Lung (tissue), 12 donors: Measurements from ENCODE around the gene USP6NL. TPM values are rescaled to one million over a fixed set of nuclear protein-coding genes. Genes with fewer than 3 reads are reported as not detected.

Source experiments
- ATAC-seq: fragments of 200-7000 bp; cut with Tn5 transposase; one replicate; pipeline ENCODE4 v1.9.1; 2020; ENCODE audit warnings: moderate number of reproducible peaks; ENCODE audit not compliant: insufficient read depth, low FRiP score
- DNase-seq, 3 donors: peaks; one replicate each; pipeline ENCODE4 v3.0.0-alpha.2; 2013 to 2017
- H3K27ac ChIP-seq, 2 donors: one replicate each; pipeline ENCODE4 v1.5.1; 2013; ENCODE audit warnings: mild to moderate bottlenecking in 2 of 2, moderate library complexity in 2 of 2, control low read depth in 1 of 2, inconsistent platforms in 1 of 2, low read depth in 1 of 2, low read length in 1 of 2
- H3K27me3 ChIP-seq, 3 donors: one replicate each; pipeline ENCODE4 v1.5.1; 2013; ENCODE audit warnings: low read length in 2 of 3; ENCODE audit not compliant: control insufficient read depth in 3 of 3, insufficient read depth in 3 of 3
- H3K36me3 ChIP-seq, 4 donors: one replicate each; pipeline ENCODE4 v1.5.1; 2013; ENCODE audit warnings: low read length in 4 of 4, mild to moderate bottlenecking in 1 of 4, moderate library complexity in 1 of 4; ENCODE audit not compliant: control insufficient read depth in 4 of 4, insufficient read depth in 4 of 4
- H3K4me1 ChIP-seq, 5 donors: one replicate each; pipeline ENCODE4 v1.5.1; 2013; ENCODE audit warnings: low read length in 5 of 5, mild to moderate bottlenecking in 2 of 5, moderate library complexity in 1 of 5; ENCODE audit not compliant: control insufficient read depth in 5 of 5, insufficient read depth in 5 of 5
- H3K4me3 ChIP-seq: one replicate; pipeline ENCODE4 v1.5.1; 2013; ENCODE audit warnings: mild to moderate bottlenecking, control low read depth, moderate library complexity
- H3K9ac ChIP-seq, 2 donors: one replicate each; pipeline ENCODE4 v1.5.1; 2013; ENCODE audit warnings: low read length in 2 of 2, control low read depth in 1 of 2; ENCODE audit not compliant: insufficient read depth in 1 of 2
- H3K9me3 ChIP-seq, 4 donors: one replicate each; pipeline ENCODE4 v1.5.1; 2013; ENCODE audit warnings: low read length in 3 of 4, mild to moderate bottlenecking in 1 of 4, moderate library complexity in 1 of 4; ENCODE audit not compliant: control insufficient read depth in 4 of 4, insufficient read depth in 3 of 4
- CTCF ChIP-seq: IDR thresholded peaks from 2 replicates; pipeline ENCODE4 v1.5.1; 2012; ENCODE audit warnings: mild to moderate bottlenecking; ENCODE audit errors: control extremely low read depth, extremely low read depth
- WGBS, 2 donors: extraction: QIAGEN DNeasy Blood & Tissue Kit; methylation state at CpG; one replicate each; pipeline ENCODE4 v1.1.7; 2013; 5-methylcytosine and 5-hydroxymethylcytosine counted together
- polyA plus RNA-seq, 2 donors: library from polyadenylated mRNA; stranded (reverse); fragments of 200-250 nt; gene quantifications; one replicate each; pipeline ENCODE4 v1.2.1, GENCODE V29; 2013
- total RNA-seq, 2 donors: library from RNA; depleted of rRNA in 1 of 2; stranded (reverse); fragments of >200 nt in 1 of 2; gene quantifications; one replicate each; pipeline ENCODE4 v1.2.1, GENCODE V29; 2014 to 2021
- donor health status: control.
- donor health status: control.
- donor health status: Bipolar disorder and iron deficiency.
- donor health status: healthy.
- donor health status: DM: yes; HTN: yes; CAD: no.

Gene USP6NL
- total and polyA plus RNA-seq, 4 donors = 5.4 to 41.7 (median 13.4) TPM

GRCh38 chr10:11557513-11557912, 53.9 kb downstream of the USP6NL start:
- Histone ChIP-seq H3K9me3 (no peaks in the 10 kb centered on the region), H3K4me3 (no peak overlapping the region), H3K27ac (no peak overlapping the region), H3K27me3 (no peaks in the 10 kb centered on the region), H3K4me1 (peaks cover 0 to 15% (median 2%) of the 10 kb centered on the region in 5 donors), H3K9ac (no peak overlapping the region), H3K36me3 (peaks cover 0 to 2% (median 0%) of the 10 kb centered on the region in 4 donors)
- TF ChIP-seq CTCF = no peak
- ATAC-seq (no peak), DNase-seq (no peak)
- WGBS, 2 donors = 93 to 95% methylated on average over 7 of the region's 7 CpGs

- DNase-seq (no peak), ATAC-seq (no peak)
- H3K9ac ChIP-seq = no peak overlapping the region
- peaks cover 0 to 9% (median 4%) of the 10 kb centered on the region in 5 donors for H3K4me1 ChIP-seq
- H3K27ac ChIP-seq = no peak overlapping the region
- no peaks in the 10 kb centered on the region for H3K27me3 ChIP-seq
- no peaks in the 10 kb centered on the region for H3K36me3 ChIP-seq
- no peak for TF ChIP-seq CTCF
- H3K4me3 ChIP-seq = no peak overlapping the region
- no peaks in the 10 kb centered on the region for H3K9me3 ChIP-seq
Observed at GRCh38 chr10:11555556-11555955, 55.9 kb downstream of the USP6NL start.

DNA sequence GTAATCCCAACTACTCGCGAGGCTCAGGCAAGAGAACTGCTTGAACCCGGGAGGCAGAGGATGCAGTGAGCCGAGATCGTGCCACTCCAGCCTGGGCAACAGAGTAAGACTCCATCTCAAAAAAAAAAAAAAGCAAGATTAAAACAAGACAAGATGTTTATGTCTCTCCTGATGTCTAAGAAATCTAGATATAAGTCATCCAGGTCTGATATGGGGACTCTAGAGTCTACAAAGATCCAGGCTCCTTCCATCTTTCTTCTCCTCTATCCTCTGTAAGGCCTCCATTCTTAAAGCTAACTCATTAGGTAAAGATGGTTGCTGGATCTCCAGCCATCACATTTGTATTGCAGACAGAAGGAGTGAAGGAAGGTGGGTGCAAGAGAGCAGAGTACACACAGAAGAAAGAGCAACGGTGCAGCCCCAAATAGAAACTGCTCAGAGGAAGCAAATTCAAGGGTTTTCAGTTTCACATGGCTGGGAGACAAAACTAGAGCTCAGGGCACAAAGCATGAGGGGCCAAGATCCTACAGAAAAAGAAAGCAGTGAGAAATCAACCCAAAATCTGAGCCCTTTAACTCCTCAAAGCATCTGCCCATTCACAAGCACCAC, 57.6 kb downstream of the USP6NL start:
- no peak overlapping the region for H3K27ac ChIP-seq
- no peak for TF ChIP-seq CTCF
- ATAC-seq = no peak

More for the DNA sequence above, 57.6 kb downstream of the USP6NL start:
- H3K4me3 ChIP-seq = no peak overlapping the region
- H3K4me1 ChIP-seq = peaks cover 0 to 7% (median 0%) of the 10 kb centered on the region in 5 donors
- DNase-seq = no peak
- no peaks in the 10 kb centered on the region for H3K9me3 ChIP-seq
- H3K36me3 ChIP-seq = no peaks in the 10 kb centered on the region
- H3K27me3 ChIP-seq = no peaks in the 10 kb centered on the region
- WGBS, 2 donors = 81 to 89% methylated on average over 6 of the region's 6 CpGs
- no peak overlapping the region for H3K9ac ChIP-seq
